OCI-LY7 (cell line): ENCODE results near the gene RXFP1. TPM values are rescaled to one million over a fixed set of nuclear protein-coding genes. Genes with fewer than 3 reads are reported as not detected.

Source experiments
- BruUV-seq: library from RNA; stranded (reverse); fragments of 400-500 nt; replicated peaks from 2 replicates; lab custom pipeline; 2021; lab: Mats Ljungman, UMichigan
- CTCF ChIA-PET: fragments of 300-600 bp; sonication (Branson Sonifier 250); formaldehyde crosslinking; loops from one replicate; lab custom pipeline; 2022; ENCODE audit warnings: antibody characterized with exemption; ENCODE audit not compliant: unreplicated experiment; lab: Charles Lee
- POLR2A ChIA-PET: fragments of 300-600 bp; sonication (Branson Sonifier 250); formaldehyde crosslinking; loops from one replicate; lab custom pipeline; 2022; ENCODE audit warnings: antibody characterized with exemption; lab: Charles Lee
- DNase-seq: peaks from one replicate; pipeline ENCODE4 v3.0.0-alpha.2; 2015; ENCODE audit warnings: low spot score
- H2AFZ ChIP-seq: fragments of 200-600 bp; sonication (generic), shearing (Covaris generic); 2 replicates; pipeline ENCODE4 v1.6.1; 2014; ENCODE audit warnings: mild to moderate bottlenecking, antibody characterized with exemption, low read length, moderate library complexity
- H3K27ac ChIP-seq: fragments of 200-600 bp; sonication (generic); 2 replicates; pipeline ENCODE4 v1.5.1; 2014; ENCODE audit warnings: mixed run types, low read depth, mild to moderate bottlenecking, moderate library complexity, low read length, inconsistent platforms; ENCODE audit not compliant: poor library complexity, severe bottlenecking
- H3K36me3 ChIP-seq: fragments of 200-600 bp; sonication (generic); 2 replicates; pipeline ENCODE4 v1.6.1; 2014; ENCODE audit warnings: mild to moderate bottlenecking, antibody characterized with exemption, low read length, moderate library complexity, mixed read lengths; ENCODE audit not compliant: insufficient read depth
- H3K4me1 ChIP-seq: fragments of 200-600 bp; sonication (generic); 2 replicates; pipeline ENCODE4 v1.5.1; 2014; ENCODE audit warnings: mild to moderate bottlenecking, low read length; ENCODE audit not compliant: insufficient read depth, poor library complexity, severe bottlenecking
- H3K4me2 ChIP-seq: fragments of 200-600 bp; sonication (generic); 2 replicates; pipeline ENCODE4 v1.6.1; 2014; ENCODE audit warnings: mild to moderate bottlenecking, low read length
- H3K4me3 ChIP-seq: fragments of 200-600 bp; sonication (generic); 2 replicates; pipeline ENCODE4 v1.5.1; 2014; ENCODE audit warnings: mild to moderate bottlenecking, low read depth, low read length; ENCODE audit not compliant: poor library complexity, severe bottlenecking
- H3K79me2 ChIP-seq: fragments of 200-600 bp; sonication (generic); 2 replicates; pipeline ENCODE4 v1.6.1; 2016; ENCODE audit warnings: low read depth, mild to moderate bottlenecking, low read length, moderate library complexity, mixed read lengths; ENCODE audit not compliant: insufficient read depth
- H3K9me2 ChIP-seq: fragments of 200-600 bp; sonication (generic); 2 replicates; pipeline ENCODE4 v1.6.1; 2016; ENCODE audit warnings: mild to moderate bottlenecking, low read length, mixed read lengths; ENCODE audit not compliant: insufficient read depth
- H3K9me3 ChIP-seq: fragments of 200-600 bp; sonication (generic); 2 replicates; pipeline ENCODE4 v1.6.1; 2014; ENCODE audit warnings: mild to moderate bottlenecking, mixed run types, low read length, mixed read lengths
- H4K20me1 ChIP-seq: fragments of 200-600 bp; sonication (generic); 2 replicates; pipeline ENCODE4 v1.6.1; 2014; ENCODE audit warnings: mild to moderate bottlenecking, antibody characterized with exemption, low read length, moderate library complexity, mixed read lengths; ENCODE audit not compliant: insufficient read depth
- EZH2phosphoT487 ChIP-seq: fragments of 200-600 bp; sonication (generic); IDR thresholded peaks from 2 replicates; pipeline ENCODE4 v1.6.1; 2018; ENCODE audit warnings: low read depth, borderline replicate concordance, mild to moderate bottlenecking, mixed run types, antibody characterized with exemption, low read length, moderate library complexity, mixed read lengths
- intact Hi-C: fragments of 100-400 bp; cut with micrococcal nuclease; formaldehyde crosslinking; loops from one replicate; pipeline ENCODE4 v1.10.0; 2022; ENCODE audit not compliant: unreplicated experiment
- total RNA-seq, 2 experiments: library from RNA; depleted of rRNA in 1 of 2; stranded (reverse); fragments of >200 nt in 1 of 2; shearing (Covaris generic) in 1 of 2; gene quantifications; 2 replicates each; pipeline ENCODE4 v1.2.3, GENCODE V29; 2014 to 2022
- TF ChIP-seq, protein P1 (sequence below): fragments of 200-600 bp; sonication (generic); conservative IDR thresholded peaks from 2 replicates; pipeline ENCODE4 v1.5.1; 2014; ENCODE audit warnings: mild to moderate bottlenecking, antibody characterized with exemption, low read length, moderate library complexity, mixed read lengths

Gene RXFP1
- total RNA-seq, 2 experiments from 2014 or later = not detected

DNA sequence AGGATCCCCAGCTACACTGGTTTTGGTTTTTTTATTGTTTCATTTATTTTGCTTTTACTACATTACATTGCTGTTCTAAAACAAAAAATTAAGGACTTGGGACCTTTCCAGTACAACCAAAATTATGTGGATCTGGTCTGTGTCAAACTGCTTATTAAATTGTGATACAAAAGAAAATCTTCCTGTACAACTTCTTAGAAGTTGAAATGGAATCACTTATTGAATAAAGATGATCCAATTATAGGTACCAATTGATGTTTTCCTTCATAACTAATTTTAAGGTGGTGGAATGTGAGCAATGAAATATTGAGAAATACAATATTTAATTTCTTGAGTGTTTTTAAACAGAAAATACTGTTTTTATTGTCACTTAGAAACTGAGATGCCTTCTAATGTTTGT, 82.7 kb downstream of the RXFP1 start:
- ChIA-PET POLR2A (interaction anchor here (0.6 kb wide), 1 partner anchor 421 kb away, joined by 3 read pairs; no protein-coding TSS in a partner anchor), CTCF (no interaction called here)
- BruUV-seq = no TSS peak
- H3K4me1 ChIP-seq = no peaks in the 10 kb centered on the region
- no peak overlapping the region for H3K27ac ChIP-seq
- no peaks in the 10 kb centered on the region for H3K79me2 ChIP-seq
- DNase-seq = no peak
- H3K9me2 ChIP-seq = no peaks in the 10 kb centered on the region
- intact Hi-C loops = no loop called here
- H3K4me2 ChIP-seq = no peak overlapping the region
- no peak overlapping the region for H3K4me3 ChIP-seq
- TF ChIP-seq EZH2phosphoT487 = no peak
- TF ChIP-seq, protein P1, sequence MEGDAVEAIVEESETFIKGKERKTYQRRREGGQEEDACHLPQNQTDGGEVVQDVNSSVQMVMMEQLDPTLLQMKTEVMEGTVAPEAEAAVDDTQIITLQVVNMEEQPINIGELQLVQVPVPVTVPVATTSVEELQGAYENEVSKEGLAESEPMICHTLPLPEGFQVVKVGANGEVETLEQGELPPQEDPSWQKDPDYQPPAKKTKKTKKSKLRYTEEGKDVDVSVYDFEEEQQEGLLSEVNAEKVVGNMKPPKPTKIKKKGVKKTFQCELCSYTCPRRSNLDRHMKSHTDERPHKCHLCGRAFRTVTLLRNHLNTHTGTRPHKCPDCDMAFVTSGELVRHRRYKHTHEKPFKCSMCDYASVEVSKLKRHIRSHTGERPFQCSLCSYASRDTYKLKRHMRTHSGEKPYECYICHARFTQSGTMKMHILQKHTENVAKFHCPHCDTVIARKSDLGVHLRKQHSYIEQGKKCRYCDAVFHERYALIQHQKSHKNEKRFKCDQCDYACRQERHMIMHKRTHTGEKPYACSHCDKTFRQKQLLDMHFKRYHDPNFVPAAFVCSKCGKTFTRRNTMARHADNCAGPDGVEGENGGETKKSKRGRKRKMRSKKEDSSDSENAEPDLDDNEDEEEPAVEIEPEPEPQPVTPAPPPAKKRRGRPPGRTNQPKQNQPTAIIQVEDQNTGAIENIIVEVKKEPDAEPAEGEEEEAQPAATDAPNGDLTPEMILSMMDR = no peak
- no peaks in the 10 kb centered on the region for H3K9me3 ChIP-seq
- no peak overlapping the region for H2AFZ ChIP-seq
- H4K20me1 ChIP-seq = no peaks in the 10 kb centered on the region
- H3K36me3 ChIP-seq = no peaks in the 10 kb centered on the region

DNA sequence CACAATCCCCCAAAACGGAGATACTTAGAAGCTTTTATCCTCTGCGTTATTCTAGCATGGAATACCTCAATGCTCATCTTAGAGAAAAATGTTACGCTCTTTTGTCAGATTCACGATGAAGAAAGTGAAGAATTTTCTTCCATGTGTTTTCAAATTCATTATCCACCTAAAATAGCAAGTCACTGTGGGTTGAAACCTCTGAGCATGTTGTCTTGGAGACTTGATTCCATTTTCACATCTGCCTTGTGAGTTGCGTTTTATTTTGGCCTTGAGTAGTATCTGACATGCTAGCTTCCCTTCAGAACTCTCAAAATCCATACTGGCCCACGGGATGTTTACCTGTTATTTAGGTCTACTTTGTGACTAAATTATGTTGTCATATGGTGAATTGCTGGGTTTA, 83.7 kb downstream of the RXFP1 start:
- Histone ChIP-seq H3K4me1 (no peaks in the 10 kb centered on the region), H3K79me2 (no peaks in the 10 kb centered on the region), H4K20me1 (no peaks in the 10 kb centered on the region), H3K27ac (no peak overlapping the region), H3K9me3 (no peaks in the 10 kb centered on the region), H3K9me2 (no peaks in the 10 kb centered on the region), H3K36me3 (no peaks in the 10 kb centered on the region), H2AFZ (no peak overlapping the region), H3K4me2 (no peak overlapping the region), H3K4me3 (no peak overlapping the region)
- intact Hi-C loops = no loop called here
- ChIA-PET CTCF (no interaction called here), POLR2A (no interaction called here)
- DNase-seq = no peak
- TF ChIP-seq, protein P1 = no peak
- TF ChIP-seq EZH2phosphoT487 = no peak
- BruUV-seq = no TSS peak

DNA sequence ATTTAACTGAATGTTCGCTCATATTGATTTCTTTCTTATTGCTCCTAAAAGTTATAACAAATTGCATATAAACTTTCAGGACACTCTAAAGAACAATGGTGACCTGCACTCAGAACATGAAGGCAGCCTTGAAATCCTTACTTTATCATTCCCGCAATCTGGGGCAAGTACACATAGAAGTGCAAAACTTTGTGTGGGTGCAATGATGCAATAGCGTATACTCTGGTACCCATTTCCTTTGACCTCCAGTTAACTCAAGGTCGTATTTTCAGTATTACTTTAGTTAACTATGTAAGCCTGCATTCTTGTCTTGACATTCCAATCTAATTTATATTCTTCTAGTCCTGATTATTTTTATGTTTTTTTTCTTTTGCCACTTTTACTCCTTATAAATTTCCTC, 85.3 kb downstream of the RXFP1 start:
- peaks cover 6% of the 10 kb centered on the region for H3K4me1 ChIP-seq
- TF ChIP-seq EZH2phosphoT487 = no peak
- TF ChIP-seq, protein P1 = no peak

More for the DNA sequence above, 85.3 kb downstream of the RXFP1 start:
- intact Hi-C loops = no loop called here
- CTCF ChIA-PET = no interaction called here
- H3K9me3 ChIP-seq = no peaks in the 10 kb centered on the region
- H3K79me2 ChIP-seq = no peaks in the 10 kb centered on the region
- no peak overlapping the region for H3K4me3 ChIP-seq
- no peaks in the 10 kb centered on the region for H4K20me1 ChIP-seq
- DNase-seq = no peak
- H3K9me2 ChIP-seq = no peaks in the 10 kb centered on the region
- no TSS peak for BruUV-seq
- no peak overlapping the region for H3K4me2 ChIP-seq
- H2AFZ ChIP-seq = no peak overlapping the region
- no peaks in the 10 kb centered on the region for H3K36me3 ChIP-seq
- POLR2A ChIA-PET = interaction anchor here (0.6 to 1.0 kb wide), 2 partner anchors 17 to 25 kb away, joined by 3 read pairs; no protein-coding TSS in a partner anchor
- H3K27ac ChIP-seq = no peak overlapping the region
